HG03469 (cell line): ENCODE measurements around the gene WWP2.

Experiments used
- ATAC-seq: cut with Tn5 transposase; IDR thresholded peaks from one replicate; pipeline ENCODE4 v1.9.1; 2021; ENCODE audit warnings: mild to moderate bottlenecking, moderate library complexity, moderate number of reproducible peaks; ENCODE audit not compliant: unreplicated experiment

WWP2 gene

GRCh38 chr16:69885722-69886121, 123.6 kb downstream of the WWP2 start:
- no peak for ATAC-seq

GRCh38 chr16:69886726-69887125, 124.6 kb downstream of the WWP2 start:
- no peak for ATAC-seq

- ATAC-seq, result no peak
Measured at GRCh38 chr16:69888005-69888590, 126.0 kb downstream of the WWP2 start.

- ATAC-seq, result no peak
Measured at GRCh38 chr16:69889295-69889964, 127.3 kb downstream of the WWP2 start.

GRCh38 chr16:69890114-69890891, 128.2 kb downstream of the WWP2 start:
- no peak for ATAC-seq

GRCh38 chr16:69890892-69891282, 128.8 kb downstream of the WWP2 start:
- no peak for ATAC-seq

GRCh38 chr16:69892378-69892777, 130.2 kb downstream of the WWP2 start:
- no peak for ATAC-seq

- ATAC-seq, result no peak
Measured at GRCh38 chr16:69893106-69893505, 131.0 kb downstream of the WWP2 start.

GRCh38 chr16:69894676-69895075, 132.5 kb downstream of the WWP2 start:
- ATAC-seq, result no peak

- no peak for ATAC-seq
Measured at GRCh38 chr16:69903865-69904415, 141.8 kb downstream of the WWP2 start.

- ATAC-seq, result no peak
Measured at GRCh38 chr16:69904495-69905170, 142.5 kb downstream of the WWP2 start.

GRCh38 chr16:69905171-69905555, 143.0 kb downstream of the WWP2 start:
- ATAC-seq, result no peak

- ATAC-seq, result no peak
Measured at GRCh38 chr16:69906838-69907401, 144.8 kb downstream of the WWP2 start.

GRCh38 chr16:69909043-69909442, 146.9 kb downstream of the WWP2 start:
- ATAC-seq, result no peak

GRCh38 chr16:69909760-69910159, 147.6 kb downstream of the WWP2 start:
- ATAC-seq, result no peak

- no peak for ATAC-seq
Measured at GRCh38 chr16:69910964-69911363, 148.8 kb downstream of the WWP2 start.

GRCh38 chr16:69916462-69916861, 154.3 kb downstream of the WWP2 start:
- ATAC-seq, result no peak

- ATAC-seq, result no peak
Measured at GRCh38 chr16:69917311-69917710, 155.2 kb downstream of the WWP2 start.

- no peak for ATAC-seq
Measured at GRCh38 chr16:69917739-69918138, 155.6 kb downstream of the WWP2 start.

- no peak for ATAC-seq
Measured at GRCh38 chr16:69918241-69918640, 156.1 kb downstream of the WWP2 start.

GRCh38 chr16:69921127-69921526, 159.0 kb downstream of the WWP2 start:
- ATAC-seq, result no peak
